Ecto neural progenitor cell (in vitro differentiated cells): ENCODE data around the gene PINK1.
"Not testable (repeated sequence)": the region's sequence is repeated elsewhere in the genome, so short reads cannot be mapped to it uniquely, and the experiment has no call there.

Experiments
- DNase-seq: peaks from one replicate; pipeline ENCODE4 v3.0.0-alpha.2; 2018; ENCODE audit warnings: low spot score

The PINK1 gene

DNA sequence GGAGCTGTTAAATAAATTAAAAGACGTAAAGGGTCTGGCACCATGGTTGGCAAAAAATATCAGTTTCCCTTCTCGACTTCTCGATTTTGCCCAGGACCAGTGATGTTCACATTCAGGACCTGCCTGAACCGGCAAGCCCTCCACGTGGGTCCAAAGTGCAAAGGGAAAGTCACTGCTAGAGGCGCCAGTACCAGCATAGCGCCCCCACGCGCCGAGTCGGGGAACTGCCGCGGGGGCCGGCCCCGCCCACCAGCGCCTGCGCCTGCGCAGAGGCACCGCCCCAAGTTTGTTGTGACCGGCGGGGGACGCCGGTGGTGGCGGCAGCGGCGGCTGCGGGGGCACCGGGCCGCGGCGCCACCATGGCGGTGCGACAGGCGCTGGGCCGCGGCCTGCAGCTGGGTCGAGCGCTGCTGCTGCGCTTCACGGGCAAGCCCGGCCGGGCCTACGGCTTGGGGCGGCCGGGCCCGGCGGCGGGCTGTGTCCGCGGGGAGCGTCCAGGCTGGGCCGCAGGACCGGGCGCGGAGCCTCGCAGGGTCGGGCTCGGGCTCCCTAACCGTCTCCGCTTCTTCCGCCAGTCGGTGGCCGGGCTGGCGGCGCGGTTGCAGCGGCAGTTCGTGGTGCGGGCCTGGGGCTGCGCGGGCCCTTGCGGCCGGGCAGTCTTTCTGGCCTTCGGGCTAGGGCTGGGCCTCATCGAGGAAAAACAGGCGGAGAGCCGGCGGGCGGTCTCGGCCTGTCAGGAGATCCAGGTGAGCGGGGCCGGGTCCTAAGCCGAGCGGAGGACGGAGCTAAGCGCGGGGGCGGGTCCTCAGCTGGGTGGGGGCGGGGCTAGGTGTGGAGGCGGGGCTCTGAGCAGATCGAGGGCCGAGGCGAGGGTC is at the start of gene PINK1:
PINK1 (plus strand) TSS at position 269 of the 875 bp plus-strand sequence; CDS start at position 360, 91 bp downstream.
- DNase-seq = peak; percentile 96

DNA sequence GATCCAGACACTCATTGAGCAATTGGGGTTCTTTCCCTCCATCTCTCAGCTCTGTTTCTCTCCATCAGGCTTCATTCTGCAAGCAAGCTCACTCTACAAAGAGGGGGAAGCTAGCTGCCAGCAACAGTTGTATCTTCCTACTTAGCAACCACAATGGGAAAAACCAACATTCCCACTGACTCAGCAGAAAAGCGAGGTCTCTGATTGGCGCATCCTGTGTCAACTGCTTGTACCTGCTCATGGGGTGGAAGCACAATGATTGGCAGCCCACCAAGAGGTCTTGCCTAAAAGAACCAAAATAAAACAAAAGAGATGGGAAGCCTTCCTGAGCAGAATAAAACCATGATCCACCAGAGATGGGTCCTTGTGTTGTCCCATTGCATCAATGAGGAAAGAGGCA is 48.4 kb upstream of the PINK1 start:
- DNase-seq = no peak

DNA sequence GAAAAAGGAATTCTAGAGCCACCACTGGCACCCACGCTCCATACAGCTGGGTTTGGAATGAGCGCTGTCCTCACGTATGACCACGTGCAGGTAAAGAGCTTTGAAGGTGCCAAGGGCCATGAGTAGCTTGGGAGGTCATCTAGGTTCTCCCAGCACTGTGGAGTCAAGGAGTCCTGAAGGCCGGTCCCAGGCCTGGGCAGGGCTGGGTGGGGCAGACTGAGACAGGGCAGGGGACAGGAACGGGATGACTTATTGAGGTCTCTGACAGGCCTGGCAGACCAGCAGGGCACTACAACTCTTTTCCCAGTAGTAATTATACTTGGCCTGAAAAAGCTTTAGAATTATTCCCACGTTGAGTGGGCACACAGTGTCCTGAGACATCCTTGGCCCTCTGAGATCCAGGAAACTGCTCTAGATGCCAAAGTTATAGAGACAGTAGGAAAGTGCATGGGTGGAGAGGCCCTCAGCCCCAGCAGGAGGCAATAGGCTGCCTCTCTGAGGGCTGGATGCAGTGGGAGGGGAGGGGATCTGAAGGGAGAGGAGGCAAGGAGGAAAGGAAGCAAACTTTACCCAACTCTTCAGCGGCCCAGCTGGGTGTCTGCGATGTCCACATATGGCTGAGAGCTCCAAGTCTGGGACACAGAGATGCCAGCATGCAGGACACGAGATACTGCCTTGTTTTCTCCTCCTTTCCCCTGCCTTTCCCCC is 46.2 kb upstream of the PINK1 start:
- DNase-seq = no peak

DNA sequence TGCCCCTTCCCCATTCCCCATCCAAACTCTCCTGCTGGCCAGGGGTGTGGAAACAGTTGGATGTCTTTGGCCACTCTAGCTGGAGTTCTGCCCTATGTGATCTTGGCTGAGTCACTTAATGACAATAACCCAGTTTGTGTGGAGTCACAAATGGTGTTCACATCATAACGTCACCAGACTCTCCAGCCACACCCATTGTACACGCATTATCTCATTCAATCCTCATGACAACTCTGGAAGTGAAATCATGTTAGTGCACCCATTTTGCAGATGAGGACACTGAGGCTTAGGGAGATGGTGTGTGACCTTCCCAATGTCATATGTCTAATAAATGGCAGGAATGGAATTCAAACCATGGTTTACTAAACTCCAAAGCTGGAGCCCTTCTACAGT is 45.6 kb upstream of the PINK1 start:
- DNase-seq = no peak

DNA sequence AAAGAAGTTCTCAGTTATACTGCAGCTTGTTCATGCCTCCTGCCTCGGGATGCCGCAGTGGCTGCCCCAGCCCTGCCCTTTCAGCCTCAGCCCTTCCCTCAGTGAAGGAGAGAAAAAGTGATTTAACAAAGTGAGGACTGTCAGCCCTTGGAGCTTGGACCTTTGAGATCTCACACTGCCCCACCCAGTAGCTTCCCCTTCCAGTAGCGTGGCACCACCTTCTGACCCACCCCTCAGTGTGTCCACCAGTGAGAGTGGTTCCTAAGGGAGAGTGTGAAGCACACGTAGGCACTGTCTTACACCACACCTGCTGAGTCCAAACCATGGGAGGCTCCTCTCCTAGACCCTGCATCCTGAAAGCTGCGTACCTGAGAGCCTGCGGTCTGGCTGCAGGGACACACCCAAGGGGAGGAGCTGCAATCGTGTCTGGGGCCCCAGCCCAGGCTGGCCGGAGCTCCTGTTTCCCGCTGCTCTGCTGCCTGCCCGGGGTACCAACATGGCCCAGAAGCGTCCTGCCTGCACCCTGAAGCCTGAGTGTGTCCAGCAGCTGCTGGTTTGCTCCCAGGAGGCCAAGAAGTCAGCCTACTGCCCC is 44.5 kb upstream of the PINK1 start, which contains the start of gene CDA:
CDA (plus strand) TSS at position 464 of the 592 bp plus-strand sequence; CDS start at position 497, 33 bp downstream.
- no peak for DNase-seq

DNA sequence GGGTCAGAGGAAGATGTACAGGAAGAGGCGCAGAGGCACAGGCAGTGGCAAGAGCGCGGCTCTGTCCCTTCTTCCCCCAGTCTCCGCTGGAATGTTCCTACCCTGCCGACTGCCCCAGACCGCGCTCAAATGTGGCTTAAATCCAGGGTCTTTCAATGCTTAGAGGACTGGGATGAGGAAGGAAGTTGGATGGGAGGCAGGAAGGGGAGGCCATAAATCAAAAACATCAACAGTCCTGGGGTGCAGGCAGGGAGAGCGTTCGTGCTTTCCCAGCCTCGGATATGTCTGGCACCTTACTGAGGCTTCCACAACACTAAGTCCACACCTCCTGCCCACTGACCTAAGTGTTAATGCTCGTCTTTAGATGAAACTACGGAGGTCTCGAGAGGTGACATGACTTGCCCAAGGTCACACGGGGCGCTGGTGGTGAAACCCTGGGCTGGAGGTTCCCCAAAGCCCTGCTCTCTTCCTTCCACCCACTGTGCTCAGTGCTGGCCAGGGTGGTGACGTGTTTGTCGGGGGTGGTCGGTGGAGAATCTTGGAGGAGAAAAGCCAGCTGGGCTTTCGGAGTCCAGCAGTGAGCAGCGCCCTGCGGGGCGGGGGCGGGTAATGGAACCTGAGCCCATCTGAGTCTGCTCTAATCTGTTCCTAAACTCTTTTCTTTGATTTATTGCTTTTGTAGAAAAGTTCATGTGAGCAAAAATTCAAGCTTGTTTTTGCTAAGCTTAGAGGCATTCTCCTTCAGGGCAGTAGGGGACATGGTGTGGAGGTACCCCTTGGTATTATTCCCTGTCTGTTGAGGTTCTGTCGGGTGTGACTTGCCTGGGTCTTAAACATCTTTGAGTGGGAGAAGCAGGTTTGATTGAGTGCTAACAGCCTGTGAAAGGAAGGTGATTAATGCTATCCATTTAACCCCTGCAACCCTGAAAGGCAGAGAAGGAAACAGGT is 43.7 kb upstream of the PINK1 start:
- no peak for DNase-seq

DNA sequence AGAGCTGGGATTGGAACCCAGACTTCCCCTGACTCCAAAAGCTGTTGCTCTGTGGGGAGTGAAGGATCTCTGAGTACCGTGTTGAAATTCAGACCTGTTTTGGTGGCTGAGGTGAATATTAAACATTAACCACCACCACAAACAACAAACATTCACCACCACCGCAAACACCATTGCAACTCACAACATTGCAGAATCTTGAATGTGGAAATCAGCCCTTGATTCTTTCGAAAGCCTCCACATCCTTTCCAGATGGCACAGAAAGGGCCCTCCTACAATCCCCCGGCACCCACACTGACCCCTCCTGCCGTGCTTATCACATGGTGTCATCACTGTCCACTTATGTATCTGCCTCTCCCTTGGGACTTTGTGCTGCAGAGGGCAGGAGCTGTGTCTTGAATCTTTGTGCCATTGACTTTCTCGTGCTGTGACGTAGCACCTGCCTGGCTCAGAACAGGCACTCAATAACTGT is 42.9 kb upstream of the PINK1 start:
- no peak for DNase-seq

DNA sequence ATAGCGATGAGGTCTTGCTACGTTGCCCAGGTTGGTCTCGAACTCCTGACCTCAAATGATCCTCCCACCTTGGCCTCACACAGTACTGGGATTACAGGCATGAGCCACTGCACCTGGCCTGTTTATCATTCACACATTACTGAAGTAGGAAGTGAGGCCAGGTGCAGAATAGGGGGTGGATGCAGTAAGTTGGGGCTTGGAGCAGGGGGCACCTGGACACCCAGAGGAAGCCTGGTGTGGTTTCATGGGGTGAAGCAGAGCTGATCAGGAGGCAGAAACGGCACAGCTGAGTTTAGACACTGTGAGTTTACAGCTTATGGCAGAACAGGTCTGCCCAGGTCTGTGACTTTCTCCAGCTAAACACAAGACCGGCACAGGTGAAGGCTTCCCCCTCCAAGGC is 39.5 kb upstream of the PINK1 start:
- no peak for DNase-seq

DNA sequence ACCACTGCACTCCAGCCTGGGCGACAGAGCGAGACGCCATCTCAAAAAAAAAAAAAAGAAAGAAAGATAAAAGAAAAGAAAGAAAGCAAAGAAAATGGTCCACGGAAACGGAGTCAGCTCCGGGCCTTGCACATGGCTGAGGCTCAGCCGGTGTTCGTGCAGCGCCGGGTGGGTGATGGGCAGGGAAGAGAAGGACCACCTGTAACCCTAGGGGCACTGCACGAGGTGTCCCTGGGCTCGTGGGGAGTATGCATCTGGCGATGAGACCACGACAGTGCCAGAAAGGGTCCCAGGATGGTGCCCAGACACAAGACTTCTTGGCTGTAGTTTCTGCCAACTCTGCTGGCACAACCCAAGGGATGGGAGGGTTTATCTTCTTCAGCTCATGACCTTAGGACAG is 38.5 kb upstream of the PINK1 start:
- no peak for DNase-seq

DNA sequence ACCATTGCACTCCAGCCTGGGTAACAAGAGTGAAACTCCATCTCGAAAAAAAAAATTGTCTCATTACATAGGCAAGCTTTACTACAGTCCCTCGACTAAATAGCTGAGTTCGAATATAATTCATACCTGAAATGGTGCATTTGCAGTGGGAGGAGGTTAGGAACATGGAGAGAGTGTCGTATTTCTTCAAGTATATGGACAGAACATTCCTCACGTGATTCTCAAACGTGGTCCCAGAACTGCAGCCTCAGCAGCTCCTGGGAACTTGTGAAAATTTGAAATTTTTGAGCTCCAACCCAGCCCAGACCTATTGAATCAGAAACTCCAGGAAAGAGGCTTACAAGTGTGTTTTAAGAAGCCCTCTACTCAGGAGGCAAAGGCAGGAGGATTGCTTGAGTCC is 37.2 kb upstream of the PINK1 start:
- no peak for DNase-seq

DNA sequence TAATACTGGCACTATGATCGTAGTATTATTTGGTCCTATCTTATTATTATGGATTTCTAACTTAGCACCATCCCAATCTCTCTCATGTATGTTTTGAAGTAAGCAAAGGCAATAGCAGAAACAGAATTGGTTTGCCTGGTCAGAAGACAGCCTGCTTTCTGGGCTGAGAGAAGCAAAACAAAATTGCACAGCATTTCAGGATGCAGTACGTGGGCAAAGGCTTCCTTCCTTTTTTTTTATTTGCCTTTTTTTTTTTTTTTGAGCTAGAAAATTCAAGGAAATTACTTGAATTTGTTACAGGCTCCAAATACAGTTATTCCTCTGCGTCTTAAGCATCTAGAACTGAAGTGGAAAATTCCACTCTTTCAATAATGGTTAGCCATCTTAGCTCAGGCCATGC is 35.6 kb upstream of the PINK1 start:
- no peak for DNase-seq

DNA sequence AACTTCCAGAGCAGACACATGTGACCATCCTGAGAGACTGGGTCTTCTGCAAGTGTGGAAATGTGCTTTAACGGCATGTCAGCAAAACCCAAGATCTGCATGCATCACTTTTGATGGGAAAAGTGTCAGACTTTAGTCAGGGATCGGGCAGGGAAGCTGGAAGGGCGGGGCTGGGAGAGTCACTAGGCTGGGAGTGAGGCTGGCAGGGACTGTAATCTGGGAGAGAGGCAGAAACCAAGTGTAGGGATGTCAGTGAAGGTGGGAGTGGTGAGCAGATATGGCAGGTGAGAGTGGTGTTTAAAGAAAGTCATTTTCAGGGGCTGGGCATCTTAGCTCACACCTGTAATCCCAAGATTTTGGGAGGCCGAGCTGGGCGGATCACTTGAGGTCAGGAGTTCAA is 33.1 kb upstream of the PINK1 start:
- DNase-seq = no peak

DNA sequence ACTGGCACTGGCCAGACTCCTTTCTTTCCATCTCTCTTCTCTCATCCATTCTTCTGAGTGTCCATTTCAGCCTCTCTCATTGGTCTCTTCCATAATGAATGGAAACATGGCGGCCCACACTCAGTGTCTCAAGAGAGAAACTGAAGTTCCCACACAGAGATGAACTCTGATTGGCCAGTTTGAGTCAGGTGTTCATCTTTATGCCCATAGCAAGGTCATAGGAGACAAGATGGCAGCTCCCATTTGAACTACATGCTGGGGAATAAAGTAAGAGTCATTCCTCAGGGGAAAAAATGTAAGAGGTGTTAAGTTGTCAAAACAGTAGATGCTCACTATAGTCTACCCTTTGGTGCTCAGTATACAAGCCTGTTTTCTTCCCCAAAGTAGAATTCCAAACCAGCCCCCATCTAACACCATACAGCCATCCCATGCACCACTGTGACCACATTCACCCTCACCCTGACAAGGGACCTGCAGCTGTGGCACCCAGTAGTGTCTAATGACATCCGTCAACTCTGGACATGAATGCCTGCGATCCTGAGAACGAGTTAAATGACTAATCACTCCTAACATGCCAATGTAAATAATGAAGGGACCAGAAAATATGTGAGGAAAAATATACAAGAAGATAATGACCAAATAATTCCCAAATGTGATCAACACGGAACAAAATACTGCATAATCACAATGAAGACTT is 32.0 kb upstream of the PINK1 start:
- DNase-seq = no peak

DNA sequence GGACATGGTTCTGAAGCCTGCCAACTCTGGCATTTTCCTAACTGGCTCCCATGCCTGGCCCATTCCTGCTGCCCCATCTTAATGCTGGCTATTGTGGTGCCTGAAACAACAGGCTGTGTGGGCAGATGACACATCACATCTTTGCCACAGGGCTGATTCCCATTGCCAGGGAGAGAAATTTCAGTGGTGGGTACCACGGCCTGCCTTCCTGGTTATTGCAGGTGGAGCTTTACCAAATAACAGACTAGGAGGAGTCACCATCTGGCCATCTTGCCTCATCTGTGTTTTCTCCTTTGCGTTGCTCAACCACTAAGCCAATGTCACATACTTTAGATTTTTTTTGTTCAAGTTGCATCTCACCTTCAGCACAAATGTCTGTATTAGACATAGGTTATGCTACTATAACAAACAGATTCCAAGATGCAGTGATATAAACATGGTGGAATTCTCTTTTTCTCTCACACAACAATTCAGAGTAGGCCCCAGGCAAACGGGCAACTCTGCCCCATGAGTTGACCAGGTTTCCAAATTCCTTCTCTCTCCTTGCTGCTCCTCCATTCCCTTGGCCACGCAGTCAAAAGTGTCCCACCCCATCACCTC is 30.3 kb upstream of the PINK1 start:
- DNase-seq = no peak

DNA sequence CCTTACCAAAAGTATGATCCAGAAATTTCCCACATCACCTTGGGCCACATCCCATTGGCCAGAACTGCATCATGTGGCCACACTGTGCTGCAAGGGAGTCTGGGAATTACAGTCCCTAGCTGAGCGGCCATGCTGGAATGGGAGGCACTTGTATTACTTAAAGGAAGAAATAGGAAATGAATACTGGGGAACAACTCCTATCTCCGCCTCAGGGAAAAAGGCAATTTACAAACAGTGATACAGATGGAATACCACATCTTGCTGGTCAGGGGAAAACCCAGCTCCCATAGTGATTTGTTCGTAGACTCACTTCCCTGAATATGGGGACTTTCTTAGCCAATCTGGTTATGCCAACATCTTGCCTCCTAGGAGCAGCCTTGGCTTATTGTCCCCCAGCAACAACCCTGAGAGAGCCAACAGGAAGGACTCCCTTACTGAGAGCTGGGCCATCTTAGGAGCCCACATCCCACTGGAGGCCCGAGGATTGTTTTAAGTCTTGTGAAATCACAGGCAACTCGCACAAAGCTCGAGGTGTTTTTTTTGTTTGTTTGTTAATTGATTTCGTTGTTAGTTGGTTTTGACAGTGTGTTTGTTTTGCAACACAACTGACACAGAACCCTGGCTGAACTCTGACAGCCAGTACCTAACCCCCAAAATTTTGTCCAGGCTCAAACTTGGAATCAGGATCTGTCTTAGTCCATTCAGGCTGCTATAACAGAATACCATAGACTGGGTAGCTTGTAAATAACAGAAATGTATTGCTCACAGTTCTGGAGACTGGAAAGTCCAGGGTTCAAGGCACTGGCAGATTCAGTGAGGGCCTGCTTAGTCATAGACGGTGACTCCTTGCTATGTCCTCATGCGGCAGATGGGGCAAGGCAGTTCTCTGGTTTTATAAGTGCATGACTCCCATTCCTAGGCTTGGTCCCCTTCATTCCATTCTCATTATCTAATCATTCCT is 29.5 kb upstream of the PINK1 start:
- DNase-seq = no peak

DNA sequence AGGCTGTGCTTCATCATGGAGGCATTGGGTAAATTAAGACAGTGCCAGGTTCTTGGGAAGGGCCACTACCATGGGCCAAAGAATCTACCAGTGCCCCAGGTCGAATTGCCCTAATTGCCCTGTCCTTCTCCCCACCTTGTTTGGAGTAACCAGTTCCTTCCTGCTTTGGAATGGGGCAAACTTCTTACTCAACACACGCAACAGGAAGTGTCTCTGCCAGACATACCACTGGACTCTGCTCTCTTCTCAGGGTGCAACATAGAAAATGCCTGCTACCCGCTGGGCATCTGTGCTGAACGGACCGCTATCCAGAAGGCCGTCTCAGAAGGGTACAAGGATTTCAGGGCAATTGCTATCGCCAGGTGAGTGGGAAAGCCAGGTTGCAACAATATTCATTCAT is 28.6 kb upstream of the PINK1 start:
- no peak for DNase-seq

DNA sequence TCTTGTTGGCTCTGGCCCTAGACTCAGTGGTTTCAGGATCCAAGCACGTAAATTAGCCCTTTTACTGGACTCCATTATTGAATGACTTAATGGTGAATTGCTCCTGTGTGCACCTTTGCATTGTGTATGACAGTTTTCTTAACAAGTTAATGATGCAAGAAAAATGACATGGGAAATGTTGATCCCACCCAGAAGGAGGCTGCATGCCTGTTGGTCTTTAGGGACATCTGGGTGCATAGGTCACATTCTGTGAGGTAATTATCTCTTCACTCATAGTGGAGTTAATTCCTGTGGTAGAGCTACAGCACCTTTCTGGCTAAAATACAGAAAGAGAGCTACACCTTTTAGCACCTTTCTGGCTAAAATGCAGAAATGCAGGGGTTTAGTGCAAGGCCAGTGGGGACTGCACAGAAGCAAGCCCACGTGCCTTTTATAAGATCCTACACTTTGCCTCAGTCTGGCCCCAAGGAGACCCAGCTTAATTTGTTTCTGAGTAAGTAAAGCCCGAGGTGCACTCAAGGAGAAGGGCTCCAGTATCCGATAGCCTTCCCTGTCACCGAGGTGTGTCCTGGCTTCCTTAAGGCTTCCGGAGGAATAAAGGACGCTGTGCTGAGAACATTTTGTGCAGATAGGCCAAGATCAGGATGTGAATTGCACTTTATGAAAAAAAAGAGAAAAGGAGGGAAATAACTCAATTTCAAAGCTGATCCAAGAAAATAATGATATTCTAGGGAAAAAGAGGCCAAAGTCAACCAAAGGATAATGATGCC is 26.3 kb upstream of the PINK1 start:
- not testable (repeated sequence) for DNase-seq

DNA sequence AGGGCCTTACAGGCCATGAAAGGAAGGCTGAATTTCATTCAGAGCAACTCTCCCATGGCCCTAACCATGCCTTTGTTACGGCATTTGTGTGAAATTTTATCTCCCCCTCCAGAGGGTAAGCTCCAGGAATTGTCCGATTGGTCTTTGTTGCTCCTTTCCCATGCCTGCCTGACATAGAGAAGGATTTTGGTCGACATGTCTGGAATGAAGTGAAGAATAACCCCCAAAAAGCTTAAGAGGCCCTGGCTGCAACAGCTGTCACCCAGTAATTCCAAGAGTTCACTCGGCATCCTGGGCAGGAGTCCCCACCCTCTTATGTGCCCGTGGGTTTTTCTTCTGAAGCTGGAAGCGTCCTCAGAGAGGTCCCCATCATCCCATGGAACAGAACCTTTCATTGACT is 23.7 kb upstream of the PINK1 start:
- DNase-seq = no peak

DNA sequence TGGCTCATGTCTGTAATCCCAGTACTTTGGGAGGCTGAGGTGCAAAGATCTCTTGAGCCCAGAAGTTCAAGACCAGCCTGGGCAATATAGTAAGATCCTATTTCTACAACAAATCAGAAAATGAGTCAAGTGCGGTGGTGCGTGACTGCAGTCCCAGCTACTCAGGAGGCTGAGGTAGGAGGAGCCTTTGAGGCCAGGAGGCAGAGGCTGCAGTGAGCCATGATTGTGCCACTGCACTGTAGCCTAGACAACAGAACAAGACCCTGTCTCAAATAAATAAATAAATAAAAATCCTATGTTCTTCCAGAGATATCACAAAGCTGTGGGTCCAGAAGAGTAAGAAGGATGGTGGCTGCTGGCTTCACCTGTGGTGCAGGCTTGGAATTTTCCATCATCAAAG is 22.3 kb upstream of the PINK1 start:
- no peak for DNase-seq
